ENCODE results near the gene TMEM248.
"Not testable (repeated sequence)": the region's sequence is repeated elsewhere in the genome, so short reads cannot be mapped to it uniquely, and the experiment has no call there.

DNA sequence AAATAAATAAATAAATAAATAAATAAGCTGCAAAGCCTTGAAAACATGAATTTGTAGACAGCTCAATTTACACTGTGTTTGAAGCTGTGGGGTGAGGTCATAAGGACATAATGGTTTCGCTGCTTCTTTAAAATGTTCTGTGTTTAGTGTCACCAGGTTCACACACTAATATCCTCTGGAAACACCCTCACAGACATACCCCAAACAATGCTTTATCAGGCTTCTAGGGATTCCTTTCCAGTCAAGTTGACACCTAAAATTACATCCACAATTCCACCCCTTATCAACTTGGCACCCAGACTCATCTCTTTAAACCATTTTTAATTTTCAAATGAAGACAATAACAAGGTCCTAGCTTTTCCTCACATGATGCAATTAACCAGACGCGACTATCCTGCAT lies 68.5 kb downstream of the TMEM248 start:
- TF ChIP-seq, protein P1, sequence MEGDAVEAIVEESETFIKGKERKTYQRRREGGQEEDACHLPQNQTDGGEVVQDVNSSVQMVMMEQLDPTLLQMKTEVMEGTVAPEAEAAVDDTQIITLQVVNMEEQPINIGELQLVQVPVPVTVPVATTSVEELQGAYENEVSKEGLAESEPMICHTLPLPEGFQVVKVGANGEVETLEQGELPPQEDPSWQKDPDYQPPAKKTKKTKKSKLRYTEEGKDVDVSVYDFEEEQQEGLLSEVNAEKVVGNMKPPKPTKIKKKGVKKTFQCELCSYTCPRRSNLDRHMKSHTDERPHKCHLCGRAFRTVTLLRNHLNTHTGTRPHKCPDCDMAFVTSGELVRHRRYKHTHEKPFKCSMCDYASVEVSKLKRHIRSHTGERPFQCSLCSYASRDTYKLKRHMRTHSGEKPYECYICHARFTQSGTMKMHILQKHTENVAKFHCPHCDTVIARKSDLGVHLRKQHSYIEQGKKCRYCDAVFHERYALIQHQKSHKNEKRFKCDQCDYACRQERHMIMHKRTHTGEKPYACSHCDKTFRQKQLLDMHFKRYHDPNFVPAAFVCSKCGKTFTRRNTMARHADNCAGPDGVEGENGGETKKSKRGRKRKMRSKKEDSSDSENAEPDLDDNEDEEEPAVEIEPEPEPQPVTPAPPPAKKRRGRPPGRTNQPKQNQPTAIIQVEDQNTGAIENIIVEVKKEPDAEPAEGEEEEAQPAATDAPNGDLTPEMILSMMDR (IDR thresholded peaks at IDR 0.05 in 4 of 5, conservative IDR thresholded peaks at IDR 0.05 in 1 of 5), result not testable (repeated sequence)
- TF ChIP-seq POLR2A (IDR thresholded peaks at IDR 0.05), result not testable (repeated sequence)
